Suppressor macrophage treated with lipopolysaccharide for 4 hours (primary cell): ENCODE data around the gene VASH2.
"Not testable (repeated sequence)": the region's sequence is repeated elsewhere in the genome, so short reads cannot be mapped to it uniquely, and the experiment has no call there.

Source experiments
- DNase-seq: peaks from one replicate; pipeline ENCODE4 v3.0.0-alpha.2; 2020

Gene VASH2

DNA sequence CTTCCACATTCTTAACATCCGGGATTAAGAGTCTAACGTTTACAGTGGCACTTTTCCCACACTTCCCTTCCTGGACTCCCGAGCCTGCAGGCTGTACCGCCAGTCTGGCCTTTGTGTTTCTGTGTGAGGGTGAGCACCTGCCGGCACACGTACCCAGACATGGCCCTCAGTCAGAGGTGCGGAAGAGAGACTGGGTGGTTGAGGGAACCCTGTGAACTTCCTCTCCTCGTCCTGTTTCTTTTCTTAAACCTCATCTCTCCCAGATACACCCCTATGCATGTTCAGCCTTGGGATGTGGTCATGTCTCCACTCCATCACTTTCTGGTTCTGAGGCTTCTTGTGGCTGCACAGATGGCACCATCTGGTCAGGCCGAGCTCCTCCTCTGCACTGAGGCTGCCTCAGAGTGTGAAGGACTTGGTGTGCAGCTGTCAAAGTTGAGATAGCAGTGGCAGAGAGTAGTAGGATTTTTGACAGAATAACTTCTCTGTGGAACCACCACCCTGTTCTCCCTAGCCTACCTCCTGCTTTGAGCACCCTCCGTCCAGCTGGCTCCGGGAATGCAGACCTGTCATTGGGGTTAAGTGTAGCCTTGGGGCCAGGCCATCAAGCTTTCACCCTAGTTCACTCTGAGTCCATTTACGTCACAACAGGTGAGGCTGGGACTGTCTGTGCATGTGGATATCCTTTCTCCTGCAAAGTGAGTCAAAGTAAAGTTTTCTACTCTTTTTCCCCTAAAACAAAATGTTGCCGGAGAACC is 31.4 kb downstream of the VASH2 start:
- DNase-seq: no peak

DNA sequence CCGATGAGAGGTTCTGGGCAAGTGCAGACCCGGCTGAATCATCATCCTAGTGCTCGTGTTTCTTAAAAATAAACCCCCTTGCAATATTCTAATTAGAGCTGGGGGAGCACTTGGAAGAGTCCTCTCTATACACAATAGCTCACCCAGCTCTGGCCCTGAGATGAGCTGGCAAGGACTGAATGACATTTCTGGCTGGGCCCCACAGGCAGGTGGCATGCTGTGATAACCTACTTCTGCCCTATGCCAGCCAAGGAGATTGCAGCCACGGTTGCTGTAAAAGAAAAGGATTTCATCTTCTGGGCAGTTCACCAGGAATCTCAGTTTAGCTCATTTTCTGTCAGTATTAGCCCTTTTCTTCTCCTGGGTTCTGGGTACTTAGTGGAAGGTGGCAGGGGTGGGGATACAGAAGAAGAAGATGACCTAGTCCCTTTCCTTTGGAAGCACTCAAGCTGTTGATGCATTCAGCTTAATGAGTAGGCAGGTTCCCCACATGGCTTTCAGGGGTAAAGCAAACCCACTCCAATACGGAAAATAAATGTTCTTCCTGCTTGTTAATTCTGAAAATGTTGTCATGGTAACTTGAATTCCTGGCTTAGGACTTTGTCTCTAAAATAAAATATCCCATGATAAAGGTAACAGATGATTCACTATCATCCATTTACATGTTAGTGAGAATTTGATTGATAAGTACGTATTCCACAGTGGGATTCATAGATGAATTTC is 32.2 kb downstream of the VASH2 start:
- no peak for DNase-seq

DNA sequence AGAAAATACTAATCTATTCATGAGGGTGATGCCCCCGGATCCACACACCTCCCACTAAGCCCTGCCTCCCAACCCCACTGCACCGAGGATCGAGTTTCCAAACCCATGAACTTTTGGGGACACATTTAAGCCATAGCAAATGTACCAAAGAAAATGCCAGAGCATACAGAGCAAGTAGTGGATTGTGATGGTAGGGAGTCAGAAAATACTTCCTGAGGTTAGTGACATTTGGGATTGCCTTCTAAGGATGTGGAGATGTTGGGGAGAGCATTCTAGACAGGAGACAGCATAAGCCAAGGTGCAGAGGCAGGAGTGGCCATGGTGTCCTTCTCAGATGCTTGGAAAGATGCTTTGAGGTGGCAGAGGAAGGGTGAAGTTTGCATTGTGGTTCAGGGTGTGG is 33.1 kb downstream of the VASH2 start:
- no peak for DNase-seq

DNA sequence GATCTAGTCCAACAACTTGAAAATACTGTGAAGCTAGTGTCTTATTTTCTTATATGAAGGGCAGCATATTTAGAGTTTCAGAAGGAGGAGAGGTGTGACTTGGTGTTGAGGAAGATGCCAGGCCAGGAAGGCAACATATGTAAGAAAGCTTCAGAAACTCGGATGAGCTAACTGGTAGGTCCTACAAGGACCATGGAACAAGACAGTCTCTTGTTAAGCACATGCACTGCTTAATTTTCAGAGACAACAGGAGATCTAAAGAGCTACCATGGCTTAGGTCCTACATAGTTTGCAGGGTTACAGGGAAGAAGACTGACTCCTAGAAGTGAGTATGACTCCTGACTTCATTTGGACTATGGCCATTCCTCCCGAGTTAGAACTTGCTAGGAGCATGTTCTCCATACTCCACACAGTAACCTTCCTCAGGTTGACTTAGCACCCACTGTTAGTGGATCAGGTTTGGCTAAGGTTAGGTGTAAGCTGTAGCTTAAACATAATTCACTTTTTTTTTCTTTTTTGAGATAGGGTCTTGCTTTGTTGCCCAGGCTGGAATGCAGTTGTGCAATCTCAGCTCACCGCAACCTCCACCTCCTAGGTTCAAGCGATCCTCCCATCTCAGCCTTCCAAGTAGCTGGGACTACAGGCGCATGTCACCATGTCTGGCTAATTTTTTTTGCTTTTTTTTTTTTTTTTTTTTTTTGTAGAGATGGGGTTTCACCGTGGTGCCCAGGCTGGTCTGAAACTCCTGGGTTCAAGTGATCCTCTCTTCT is 34.4 kb downstream of the VASH2 start:
- DNase-seq: no peak

DNA sequence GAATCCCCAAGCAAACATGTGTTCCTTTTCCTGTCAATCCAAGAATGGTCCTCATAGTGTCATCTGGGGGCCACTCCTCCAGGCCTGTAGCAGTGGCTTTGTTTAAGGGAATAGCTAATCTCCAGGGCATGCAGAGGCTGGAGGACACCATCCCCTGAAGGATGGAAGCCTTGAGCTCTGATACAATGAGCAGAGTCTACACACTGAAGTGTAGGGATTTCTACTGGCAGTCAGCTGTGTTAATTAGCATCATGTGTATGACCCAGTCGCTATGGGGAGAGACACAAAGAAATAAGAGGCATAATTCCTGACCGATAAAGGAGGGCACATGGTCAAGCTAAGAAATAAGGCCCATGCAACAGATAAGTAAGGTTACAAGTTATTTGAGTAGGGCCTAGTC is 36.2 kb downstream of the VASH2 start:
- DNase-seq: no peak

DNA sequence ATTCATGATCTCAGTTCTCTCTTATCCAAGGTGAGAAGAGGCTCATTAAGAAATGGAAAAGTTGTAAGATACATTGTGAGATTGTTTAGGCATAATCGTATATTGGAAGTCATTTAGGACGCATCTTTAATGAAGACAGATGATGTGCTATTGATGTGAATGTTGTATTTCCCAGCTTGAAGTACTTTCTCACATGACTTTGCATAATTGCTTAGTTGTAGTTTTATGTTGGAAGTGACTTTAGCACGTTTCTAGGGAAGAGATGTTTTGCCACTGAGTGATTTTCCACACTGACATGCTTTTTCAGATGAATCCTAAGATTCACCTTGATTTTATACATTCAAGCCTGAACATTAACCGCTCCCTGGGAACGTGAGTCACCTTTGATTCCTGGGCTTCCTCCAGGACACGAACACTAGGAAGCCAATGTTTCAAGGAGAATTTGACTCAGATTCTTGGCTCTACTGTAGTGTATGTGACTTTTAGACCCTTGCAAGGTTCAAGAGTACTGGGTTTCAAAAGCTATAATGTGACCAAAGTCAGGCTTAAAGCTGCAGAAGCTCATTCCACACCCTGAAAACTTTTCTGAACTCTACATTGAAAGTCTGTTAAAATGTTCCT is 37.5 kb downstream of the VASH2 start:
- no peak for DNase-seq

DNA sequence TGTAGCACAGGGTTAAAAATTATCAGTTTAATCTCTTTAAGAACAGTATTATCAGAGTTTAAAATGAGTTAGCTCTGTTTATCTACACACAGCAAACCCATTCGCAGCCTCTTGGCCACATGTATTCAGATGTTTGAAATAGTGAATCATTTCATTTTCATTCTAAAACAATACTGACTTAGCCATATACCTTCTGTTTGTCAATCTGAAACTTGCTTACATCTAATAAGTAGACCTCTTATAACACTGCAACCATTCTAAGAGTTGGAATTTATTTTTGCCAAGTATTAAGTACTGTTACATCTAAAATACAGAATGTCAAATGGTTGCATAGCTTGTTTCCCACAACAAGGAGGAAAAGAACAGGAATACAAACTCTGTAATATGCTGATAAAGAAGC is 39.9 kb downstream of the VASH2 start:
- DNase-seq: no peak

DNA sequence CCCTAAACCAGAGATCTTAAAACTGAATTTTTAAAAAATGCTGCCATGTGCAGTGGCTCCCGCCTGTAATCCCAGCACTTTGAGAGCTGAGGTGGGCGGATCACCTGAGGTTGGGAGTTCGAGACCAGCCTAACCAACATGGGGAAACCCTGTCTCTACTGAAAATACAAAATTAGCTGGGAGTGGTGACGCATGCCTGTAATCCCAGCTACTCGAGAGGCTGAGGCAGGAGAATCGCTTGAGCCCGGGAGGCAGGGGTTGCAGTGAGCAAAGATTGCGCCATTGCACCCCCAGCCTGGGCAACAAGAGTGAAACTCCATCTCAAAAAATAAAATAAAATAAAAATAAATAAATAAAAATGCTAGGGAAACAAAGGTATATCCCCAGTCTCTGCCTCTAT is 43.6 kb downstream of the VASH2 start:
- not testable (repeated sequence) for DNase-seq

DNA sequence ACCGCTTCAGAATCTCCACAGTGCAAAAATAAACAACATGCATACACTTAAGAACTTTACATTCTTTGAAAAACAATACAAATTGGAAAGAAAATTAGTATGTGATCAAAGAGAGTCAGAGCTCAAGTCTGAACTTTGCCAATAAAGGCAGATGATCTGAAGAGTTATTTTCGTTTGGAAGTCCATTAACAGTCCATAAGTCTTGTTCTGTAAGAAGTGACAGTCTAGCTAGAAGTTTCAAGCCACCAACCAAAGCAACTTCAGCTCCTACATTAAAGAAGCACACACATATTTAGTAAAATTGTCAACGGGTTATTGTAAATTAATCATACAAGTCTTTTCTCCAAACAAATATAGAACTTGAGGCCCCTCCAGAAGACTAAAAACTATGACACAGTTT is 44.6 kb downstream of the VASH2 start:
- DNase-seq: no peak

DNA sequence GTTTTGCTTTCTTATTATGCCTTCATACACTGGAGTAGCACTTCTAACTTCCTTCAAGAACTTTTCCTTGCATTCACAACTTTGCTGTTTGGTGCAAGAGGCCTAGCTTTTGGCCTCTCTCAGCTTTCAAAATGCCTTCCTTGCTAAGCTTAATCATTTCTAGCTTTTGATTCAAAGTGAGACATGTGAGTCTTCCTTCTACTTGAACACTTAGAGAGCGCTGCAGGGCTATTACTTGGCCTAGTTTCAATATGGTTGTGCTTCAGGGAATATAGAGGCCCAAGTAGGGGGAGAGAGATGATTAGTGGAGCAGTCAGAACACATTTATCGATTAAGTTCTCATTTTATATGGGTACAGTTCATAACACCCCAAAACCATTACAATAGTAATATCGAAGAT is 52.9 kb downstream of the VASH2 start:
- no peak for DNase-seq

DNA sequence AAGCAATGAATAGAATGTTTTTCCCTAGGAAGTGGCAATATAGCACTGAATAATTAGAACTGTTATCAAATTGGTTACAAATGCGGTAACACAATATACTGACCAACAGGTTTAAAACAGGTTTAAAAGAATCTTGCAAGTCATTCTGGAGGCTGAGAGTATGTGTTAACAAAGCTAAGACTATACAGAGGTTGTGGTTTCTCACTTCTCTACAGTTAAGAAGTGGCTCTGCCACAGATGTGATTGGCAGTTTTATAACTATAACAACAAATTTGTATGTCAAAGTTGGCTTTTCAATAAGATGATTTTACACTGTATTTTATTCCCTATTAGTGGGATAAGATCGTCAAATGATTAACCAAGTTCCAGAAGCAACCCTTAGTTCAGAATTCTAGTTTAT is 58.2 kb downstream of the VASH2 start:
- DNase-seq: no peak

DNA sequence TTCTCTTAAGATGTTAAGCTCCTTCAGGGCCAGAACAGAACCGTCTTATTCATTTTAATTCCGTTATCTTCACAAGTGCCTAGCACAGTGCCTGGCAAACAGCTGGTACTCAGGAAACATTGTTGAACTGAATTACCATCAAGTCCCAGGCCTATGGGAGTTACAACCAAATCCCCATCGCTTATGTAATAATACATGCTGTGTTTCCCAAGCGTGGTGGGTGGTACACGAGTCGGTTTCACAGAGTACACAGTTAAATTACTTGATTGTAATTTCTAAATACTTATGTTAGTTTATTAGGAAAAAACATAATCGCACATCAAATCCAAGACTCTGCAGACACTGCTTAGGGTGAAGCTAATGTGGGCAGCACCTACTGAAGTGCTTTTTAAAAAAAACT is 64.3 kb downstream of the VASH2 start:
- peak; percentile 54 for DNase-seq

DNA sequence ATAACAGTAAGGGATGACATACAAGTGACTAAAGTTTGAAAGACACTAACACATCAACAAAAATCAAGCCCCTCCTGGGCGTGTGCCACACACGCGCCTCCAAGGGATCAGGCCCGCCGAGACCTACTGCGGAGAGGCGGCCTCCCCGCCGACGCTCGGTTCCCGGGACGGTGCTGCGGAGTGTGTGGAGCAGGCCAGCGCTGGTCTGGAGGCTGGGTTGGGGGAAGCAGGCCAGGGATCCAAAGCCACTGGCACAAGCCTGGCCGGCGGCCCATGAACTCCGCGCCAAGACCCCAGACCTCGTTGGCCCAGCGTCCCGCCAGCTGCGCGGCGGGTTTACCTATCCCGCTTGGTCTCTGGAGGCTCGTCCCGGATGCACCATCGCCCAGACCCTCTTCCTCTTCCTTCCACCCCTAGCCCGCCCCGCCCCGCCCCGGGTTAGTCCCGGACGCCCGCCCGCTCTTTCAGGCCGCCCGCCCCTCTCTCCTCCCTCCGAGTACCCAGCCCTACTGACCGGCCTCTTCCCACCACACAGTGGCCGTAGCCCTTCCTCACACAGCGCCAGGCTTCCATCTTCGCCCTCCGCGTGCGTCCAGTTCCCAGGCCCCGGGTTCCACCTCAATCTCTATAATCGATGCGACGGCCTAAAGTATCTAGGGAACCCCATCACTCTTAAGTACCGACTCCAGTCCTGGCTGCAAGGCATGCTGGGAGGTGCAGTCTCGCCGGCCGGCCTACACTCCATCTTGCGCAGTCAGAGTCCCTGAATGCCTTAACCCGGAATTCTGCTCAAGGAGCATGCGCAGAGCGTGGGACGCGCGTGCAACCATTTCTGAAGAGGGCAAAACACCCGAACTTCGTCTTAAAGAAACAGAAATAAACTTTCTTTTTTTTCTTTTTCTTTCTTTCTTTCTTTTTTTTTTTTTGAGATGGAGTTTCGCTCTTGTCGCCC is 65.0 kb downstream of the VASH2 start, which contains the start of gene ANGEL2:
Gene ANGEL2, minus strand, starts transcription at position 769 of the 952 bp plus-strand sequence. Its CDS starts 196 bp downstream, at position 573.
- DNase-seq: peak; percentile 98

DNA sequence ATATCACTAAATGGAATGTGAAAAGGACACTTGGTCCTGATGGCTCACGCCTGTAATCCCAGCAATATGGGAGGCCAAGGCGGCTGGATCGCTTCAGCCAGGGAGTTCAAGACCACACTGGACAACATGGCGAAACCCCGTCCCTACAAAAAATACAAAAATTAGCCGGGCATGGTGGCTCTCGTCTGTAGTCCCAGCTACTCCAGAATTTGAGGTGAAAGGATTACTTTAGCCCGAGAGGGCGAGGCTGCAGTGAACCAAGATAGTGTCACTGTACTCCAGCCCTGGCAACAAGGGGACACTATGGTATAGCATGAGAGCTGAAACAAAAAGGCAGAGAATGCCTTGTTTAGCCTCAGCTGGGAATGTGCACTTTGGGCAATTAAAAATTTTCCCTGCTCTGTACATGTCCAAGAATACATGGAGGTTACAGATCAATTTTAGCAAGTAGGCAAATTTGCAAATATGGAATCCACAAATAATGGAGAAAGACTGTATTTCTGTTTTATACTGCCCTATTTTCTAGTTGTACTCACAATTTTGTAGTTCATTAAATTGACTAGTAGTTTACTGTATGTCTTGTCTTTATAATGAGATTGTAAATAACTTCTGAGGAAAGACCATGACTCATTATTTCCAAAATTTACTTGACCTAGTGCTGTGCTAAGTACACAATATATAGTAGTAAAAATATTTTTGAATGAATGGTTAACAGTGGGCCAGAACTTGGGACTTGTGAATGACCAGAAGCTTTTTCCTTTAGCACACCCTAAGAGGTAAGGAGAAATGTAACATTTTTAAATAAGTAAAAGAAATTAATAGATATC is 67.3 kb downstream of the VASH2 start:
- DNase-seq: no peak

DNA sequence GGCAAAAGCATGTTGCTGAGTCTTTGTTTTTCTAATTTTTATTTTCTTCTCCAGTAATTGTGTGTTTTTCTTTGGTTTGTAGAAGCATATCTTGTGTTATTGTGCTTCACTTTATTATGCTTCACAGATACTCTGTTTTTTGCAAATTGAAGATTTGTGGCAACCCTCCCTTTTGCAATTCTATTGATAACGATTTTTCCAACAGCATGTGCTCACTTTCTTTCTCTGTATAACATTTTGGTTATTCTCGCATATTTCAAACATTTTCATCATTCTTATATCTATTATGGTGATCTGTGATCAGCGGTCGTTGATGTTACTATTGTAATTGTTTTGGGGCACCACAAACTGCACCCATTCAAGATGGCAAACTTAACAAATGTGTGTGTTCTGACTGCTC is 69.1 kb downstream of the VASH2 start:
- DNase-seq: no peak

DNA sequence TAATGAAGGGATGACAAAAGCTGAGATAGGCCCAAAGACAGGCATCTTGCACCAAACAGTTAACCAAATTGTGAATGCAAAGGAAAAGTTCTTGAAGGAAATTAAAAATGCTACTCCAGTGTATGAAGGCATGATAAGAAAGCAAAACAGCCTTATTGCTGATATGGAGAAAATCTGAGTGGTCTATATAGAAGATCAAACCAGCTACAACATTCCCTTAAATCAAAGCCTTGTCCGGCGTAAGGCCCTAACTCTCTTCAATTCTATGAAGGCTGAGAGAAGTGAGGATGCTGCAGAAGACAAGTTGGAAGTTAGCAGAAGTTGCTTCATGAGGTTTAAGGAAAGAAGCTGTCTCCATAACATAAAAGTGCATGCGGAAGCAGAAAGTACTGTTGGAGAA is 69.7 kb downstream of the VASH2 start:
- DNase-seq: no peak

DNA sequence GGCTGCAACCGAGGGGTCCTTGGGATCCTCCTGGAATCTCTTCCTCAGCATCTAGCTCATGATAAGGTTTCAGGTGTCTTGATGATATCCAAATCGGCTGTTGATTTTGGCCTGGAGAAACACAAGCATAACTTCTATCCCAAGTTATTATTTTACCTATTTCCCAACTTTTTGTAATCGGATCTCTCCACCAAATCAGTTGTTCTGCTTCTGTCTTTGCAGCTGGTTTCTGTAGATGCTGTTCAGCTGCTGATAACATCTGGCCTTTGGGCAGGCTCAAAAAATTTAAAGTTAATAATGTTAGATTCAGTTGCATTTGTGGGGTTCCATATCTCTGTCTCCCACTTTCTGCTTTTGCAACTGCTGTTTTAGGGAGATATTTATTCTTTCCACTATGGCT is 76.7 kb downstream of the VASH2 start:
- not testable (repeated sequence) for DNase-seq

DNA sequence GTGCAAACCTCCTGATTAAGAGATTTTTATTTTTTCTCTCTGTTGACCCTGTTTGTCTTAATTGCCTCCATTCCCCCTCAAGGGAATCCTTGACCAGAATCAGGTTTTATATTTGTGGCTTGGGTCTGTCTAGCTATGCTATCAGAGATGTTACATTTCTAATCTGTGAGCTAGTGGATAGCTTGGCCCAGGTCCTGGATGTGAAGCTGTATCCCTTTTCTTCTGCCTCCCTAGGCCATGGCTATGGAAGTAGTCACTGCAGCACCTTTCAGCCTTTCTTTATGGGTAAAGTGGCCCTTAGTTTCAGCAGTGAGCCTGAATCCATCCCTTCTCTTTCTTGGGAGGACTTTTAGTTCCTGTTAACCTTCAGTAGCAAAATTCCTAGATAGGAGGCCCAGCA is 82.3 kb downstream of the VASH2 start:
- no peak for DNase-seq

DNA sequence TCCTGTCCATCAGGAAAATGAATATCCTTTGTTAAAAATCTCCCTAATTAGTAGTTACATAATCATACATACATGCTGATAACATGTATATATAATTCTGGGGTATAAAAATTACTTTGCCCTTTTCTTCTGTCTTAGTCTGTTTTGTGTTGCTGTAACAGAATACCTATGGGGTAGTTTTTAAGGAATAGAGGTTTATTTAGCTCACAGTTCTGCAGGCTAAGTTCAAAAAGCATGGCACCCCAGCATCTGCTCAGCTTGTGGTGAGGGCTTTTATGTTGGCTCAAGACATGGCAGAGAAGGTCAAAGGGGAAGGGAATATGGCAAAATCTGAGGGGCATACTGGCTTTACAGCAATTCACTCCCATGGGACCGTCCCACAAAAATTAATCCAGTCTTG is 84.4 kb downstream of the VASH2 start:
- no peak for DNase-seq

DNA sequence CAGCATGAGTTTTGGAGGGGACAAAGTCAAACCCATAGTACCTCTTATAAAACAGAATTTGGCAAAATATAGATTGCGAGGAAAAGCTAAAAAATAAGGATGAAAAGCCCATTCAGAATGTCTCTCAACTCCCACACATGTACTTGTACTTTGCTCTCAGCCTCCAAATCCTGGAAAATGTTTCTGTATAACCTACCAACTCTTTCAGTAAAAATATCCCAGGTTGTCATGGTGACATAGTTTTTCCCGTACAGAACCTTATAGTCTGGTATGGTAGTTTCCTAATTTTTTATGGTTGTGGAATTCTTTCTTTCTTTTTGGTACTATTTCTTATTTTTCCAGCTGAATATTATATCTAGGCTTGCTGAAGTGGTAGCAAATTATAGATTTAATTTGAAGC is 85.2 kb downstream of the VASH2 start:
- no peak for DNase-seq
